OCI-LY1 (cell line): Measurements from ENCODE around the gene EXPH5.

ENCODE experiments used
- CTCF ChIP-seq: fragments of 200-600 bp; sonication (generic), shearing (Covaris generic); IDR thresholded peaks from 2 replicates; pipeline ENCODE4 v1.5.1; 2017; ENCODE audit warnings: mild to moderate bottlenecking, antibody characterized with exemption, low read length, moderate library complexity, mixed read lengths
- EZH2 ChIP-seq: fragments of 200-600 bp; sonication (generic), shearing (Covaris generic); IDR thresholded peaks from 2 replicates; pipeline ENCODE4 v1.8.0; 2017; ENCODE audit warnings: borderline replicate concordance, mixed run types, mild to moderate bottlenecking, antibody characterized with exemption, low read length, moderate library complexity, mixed read lengths

- TF ChIP-seq CTCF, result no peak
- TF ChIP-seq EZH2, result no peak
Measured at GRCh38 chr11:108497317-108498045, 96.1 kb downstream of the EXPH5 start.
